K562 (cell line): ENCODE results near the gene MLH3. TPM values are rescaled to one million over a fixed set of nuclear protein-coding genes. Genes with fewer than 3 reads are reported as not detected.

Experiments used
- C11orf30 ChIP-seq: fragments of 450-650 bp; IDR thresholded peaks from 2 replicates; pipeline ENCODE4 v1.6.1; 2016; ENCODE audit warnings: low read depth, mild to moderate bottlenecking
- CHD7 ChIP-seq: fragments of 200-600 bp; sonication (generic); IDR thresholded peaks from one replicate; pipeline ENCODE4 v1.6.1; 2012; ENCODE audit warnings: mild to moderate bottlenecking, low read depth, low read length, inconsistent platforms
- DACH1 ChIP-seq: fragments of 450-650 bp; IDR thresholded peaks from 2 replicates; pipeline ENCODE4 v1.6.1; 2018; ENCODE audit not compliant: partially characterized antibody
- KHSRP ChIP-seq: fragments of 450-650 bp; IDR thresholded peaks from 2 replicates; pipeline ENCODE4 v1.6.1; 2017
- POLR2AphosphoS5 ChIP-seq: IDR thresholded peaks from 2 replicates; pipeline ENCODE4 v1.6.1; 2011; ENCODE audit warnings: mild to moderate bottlenecking, low read depth, low read length, moderate library complexity; ENCODE audit not compliant: control insufficient read depth, insufficient read depth
- RBM22 ChIP-seq: fragments of 200-400 bp; formaldehyde crosslinking; IDR thresholded peaks from 2 replicates; pipeline ENCODE4 v1.6.1; 2018; ENCODE audit warnings: low read length, low read depth; ENCODE audit not compliant: poor library complexity, severe bottlenecking
- RFX1 ChIP-seq: fragments of 450-650 bp; IDR thresholded peaks from 2 replicates; pipeline ENCODE4 v1.6.1; 2016; ENCODE audit warnings: mild to moderate bottlenecking, moderate library complexity
- SMARCA4 ChIP-seq: fragments of 450-650 bp; IDR thresholded peaks from 2 replicates; pipeline ENCODE4 v1.6.1; 2016
- ZBTB2 ChIP-seq: fragments of 450-650 bp; IDR thresholded peaks from 2 replicates; pipeline ENCODE4 v1.6.1; 2016; ENCODE audit warnings: antibody characterized with exemption
- ZC3H4 ChIP-seq: sonication (generic); formaldehyde crosslinking; IDR thresholded peaks from 2 replicates; pipeline ENCODE4 v1.9.0; 2021; ENCODE audit warnings: missing genetic modification reagents, borderline replicate concordance
- ZFX ChIP-seq: sonication (generic); formaldehyde crosslinking; IDR thresholded peaks from 2 replicates; pipeline ENCODE4 v1.8.0; 2022; ENCODE audit warnings: mild to moderate bottlenecking, missing genetic modification reagents, moderate library complexity
- ZNF586 ChIP-seq: fragments of 450-650 bp; formaldehyde crosslinking; conservative IDR thresholded peaks from 2 replicates; pipeline ENCODE4 v1.4.0; 2020; ENCODE audit warnings: mild to moderate bottlenecking, moderate library complexity
- polyA plus RNA-seq, 8 experiments: library from polyadenylated mRNA; depleted of rRNA in 4 of 8; stranded (reverse) in 5 of 8; unstranded in 3 of 8; fragments of >200 nt; fragmentation: Nextera tagmentation in 2 of 8; fragmentation: Illumina TruSeq in 1 of 8; extraction: Ambion mirVana in 2 of 8; extraction: Trizol in 1 of 8; gene quantifications; 2 replicates each; pipeline versions ENCODE4 v1.2.1 to v1.2.3, GENCODE V29; 2011 to 2014; ENCODE audit warnings: inconsistent platforms in 1 of 8, missing spikeins in 1 of 8
- total RNA-seq, 7 experiments: library from RNA; depleted of rRNA in 6 of 7; stranded (reverse); fragments of >200 nt in 6 of 7; fragmentation: Illumina TruSeq in 2 of 7; extraction: Trizol in 2 of 7; gene quantifications; 2 replicates each; pipeline versions ENCODE4 v1.2.1 to v1.2.3, GENCODE V29; 2011 to 2021; ENCODE audit warnings: low replicate concordance in 1 of 7

MLH3 gene
- total and polyA plus RNA-seq, 9 of the 15 experiments (the other 6 are each of a cell fraction or from before 2014, with no cell fraction given): 5.9 to 15.3 (median 10.7) TPM

- TF ChIP-seq CHD7: no peak
- TF ChIP-seq RFX1: peak; percentile 73
- TF ChIP-seq RBM22: no peak
- TF ChIP-seq ZFX (CRISPR knock-in tag): peak; percentile 90
- TF ChIP-seq ZNF586 (CRISPR knock-in tag): no peak
- TF ChIP-seq ZC3H4 (CRISPR knock-in tag): no peak
- no peak for TF ChIP-seq KHSRP
- no peak; the same call in 1 of the 2 replicates for TF ChIP-seq C11orf30
- TF ChIP-seq DACH1: no peak
- TF ChIP-seq POLR2AphosphoS5: peak; percentile 48; the same call in 1 of the 2 replicates
- TF ChIP-seq SMARCA4: no peak
- TF ChIP-seq ZBTB2: peak; percentile 91
Observed at GRCh38 chr14:75069121-75069810, 18.0 kb upstream of the MLH3 start, which contains the start of gene ZC2HC1C (continued).
